Hematopoietic multipotent progenitor cell treated with erythropoietin and hydrocortisone succinate and interleukin-3 and kit ligand, for 15 days (in vitro differentiated cells): ENCODE measurements around the gene TRIM29.
"Not testable (repeated sequence)": the region's sequence is repeated elsewhere in the genome, so short reads cannot be mapped to it uniquely, and the experiment has no call there.

Experiments used
- DNase-seq: peaks from one replicate; pipeline ENCODE4 v3.0.0-alpha.2; 2015; ENCODE audit warnings: low spot score

TRIM29 gene

GRCh38 chr11:120172054-120172911 is 34.4 kb upstream of the TRIM29 start:
- peak; percentile 4 for DNase-seq

DNA sequence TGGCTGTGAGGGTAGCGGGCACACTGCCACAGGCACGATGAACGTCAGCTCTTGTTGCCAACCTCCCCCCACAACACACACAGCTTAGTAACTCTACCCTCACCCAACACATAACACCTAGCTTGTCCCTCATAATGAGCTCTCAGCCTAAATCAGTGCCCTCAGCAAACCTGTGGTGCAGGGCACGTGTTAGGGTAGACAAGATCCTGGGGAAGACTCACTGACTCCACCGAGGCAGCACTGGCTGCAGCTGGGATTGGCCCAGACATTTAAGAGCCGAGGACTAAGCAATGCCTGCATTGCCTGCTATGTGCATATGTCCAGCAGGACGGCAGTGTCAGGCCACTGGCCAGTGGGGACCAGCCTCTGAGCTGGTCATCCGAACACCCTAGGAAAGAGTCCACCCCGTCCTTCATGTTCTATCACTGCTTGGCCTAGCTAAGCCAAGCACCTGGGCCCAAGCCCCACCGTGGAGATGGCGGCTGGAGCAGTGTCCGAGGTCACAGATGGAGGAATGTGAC is 32.9 kb upstream of the TRIM29 start:
- no peak for DNase-seq

DNA sequence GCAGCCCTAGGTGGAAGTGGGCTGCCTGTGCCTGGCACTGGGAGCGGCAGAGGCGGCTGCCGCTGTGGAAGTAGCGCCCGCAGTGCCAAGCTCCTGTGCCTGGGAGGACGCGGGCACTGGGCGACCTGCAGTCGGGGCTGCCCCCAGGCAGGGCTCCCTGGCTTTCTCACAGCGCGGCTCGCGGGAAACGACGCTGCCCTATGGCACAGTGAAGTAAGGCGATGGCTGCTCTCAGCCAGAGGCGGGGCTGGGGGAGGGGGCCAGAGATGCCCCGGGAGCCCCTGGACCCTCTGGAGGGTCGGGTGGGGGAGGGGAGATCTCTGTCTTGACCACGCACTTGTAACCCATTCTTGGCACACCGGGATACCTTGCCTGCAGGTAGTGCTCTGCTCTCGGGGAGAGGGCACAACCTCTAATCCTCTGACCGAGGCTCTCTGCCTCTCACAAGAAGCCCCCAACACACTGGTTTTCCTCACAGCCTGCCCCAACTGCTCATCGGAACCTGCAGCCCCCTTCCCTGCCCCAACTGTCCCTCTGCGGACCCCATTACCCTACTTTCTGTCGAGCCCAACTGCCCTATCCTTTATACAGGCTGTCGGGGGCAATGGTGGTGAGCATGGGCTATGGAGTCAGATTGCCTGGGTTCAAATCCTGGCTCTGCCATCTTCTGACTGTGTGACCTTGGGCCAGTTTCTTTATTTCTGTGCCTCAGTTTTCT is 32.2 kb upstream of the TRIM29 start:
- DNase-seq, result no peak

DNA sequence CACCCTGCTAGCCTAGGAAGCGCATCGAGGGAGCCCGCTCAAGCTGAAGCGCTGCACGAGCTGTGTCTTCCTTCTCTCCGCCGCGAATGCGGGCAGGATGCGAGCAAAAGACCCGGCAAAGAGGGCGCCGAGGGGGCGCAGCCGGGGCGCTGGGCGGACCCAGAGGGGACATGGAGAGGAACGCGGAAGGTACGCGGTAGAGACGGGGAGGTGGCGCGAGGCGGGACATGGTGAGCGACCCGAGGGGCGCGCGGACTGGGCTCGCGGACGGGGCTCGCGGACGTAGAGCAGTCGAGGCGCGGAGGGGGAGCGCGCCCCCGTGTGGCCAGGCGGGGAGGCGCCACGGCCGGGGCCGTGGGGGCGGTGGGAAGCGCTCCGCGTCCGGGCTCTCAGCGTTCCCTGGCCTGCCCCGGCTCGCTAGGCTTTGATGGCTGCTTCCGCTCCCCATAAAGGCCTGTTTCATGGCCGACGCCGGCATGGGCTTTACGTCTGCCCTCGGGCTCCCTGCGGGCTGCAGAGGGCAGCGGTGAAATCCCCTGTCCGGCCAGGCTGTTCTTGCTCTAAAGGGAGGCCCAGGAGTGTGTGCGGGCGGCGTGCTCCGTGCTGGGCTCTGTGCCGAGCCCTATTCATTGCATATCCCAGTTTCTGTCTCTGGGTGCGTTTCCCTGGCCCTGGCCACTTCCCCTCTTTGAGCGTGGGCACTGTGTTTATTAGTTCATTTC is 31.2 kb upstream of the TRIM29 start:
- DNase-seq, result peak; percentile 13

DNA sequence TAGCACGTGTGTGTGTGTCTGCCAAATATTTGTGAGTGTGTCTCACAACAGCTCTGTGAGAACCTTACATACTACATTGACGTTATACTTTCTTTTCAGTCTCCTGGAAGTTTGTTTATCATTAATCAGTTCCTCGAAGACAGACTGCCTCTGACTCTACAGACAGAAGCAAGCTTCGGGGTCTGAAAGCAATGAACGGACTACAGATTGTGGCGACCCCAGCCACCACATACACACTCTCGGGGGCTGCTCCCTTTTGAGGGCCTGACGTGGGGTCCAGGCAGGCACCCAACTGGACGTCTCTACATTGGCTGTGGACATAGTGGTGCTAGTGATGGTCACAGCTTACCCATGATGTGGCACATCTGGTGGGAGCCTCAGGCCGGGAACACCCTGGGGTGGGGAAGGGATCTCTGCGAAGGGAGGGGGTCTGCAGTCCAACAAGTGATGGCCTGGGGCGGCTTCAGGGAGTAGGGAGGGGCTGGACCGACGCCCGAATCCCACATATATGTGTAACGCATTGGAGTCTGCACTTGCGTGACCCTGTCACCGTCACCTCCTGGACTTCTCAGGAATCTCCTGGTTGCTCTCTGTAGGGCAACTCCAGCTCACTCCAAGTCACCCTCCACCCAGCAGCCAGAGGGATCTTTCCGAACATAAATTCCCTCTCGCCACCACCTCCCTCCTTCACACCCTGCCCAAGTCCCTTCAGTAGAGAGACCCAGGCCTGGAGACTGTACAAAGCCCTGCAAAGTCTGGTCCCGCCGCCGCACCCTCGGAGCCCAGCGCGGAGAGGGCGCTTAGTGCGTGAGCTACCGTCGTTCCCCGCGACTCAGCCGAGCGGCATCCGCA is 30.4 kb upstream of the TRIM29 start:
- no peak for DNase-seq

GRCh38 chr11:120167659-120168058 is 29.7 kb upstream of the TRIM29 start:
- DNase-seq, result no peak

- DNase-seq, result no peak
These were observed 22.5 kb upstream of the TRIM29 start for GRCh38 chr11:120160436-120160835.

GRCh38 chr11:120153221-120153620 is 15.3 kb upstream of the TRIM29 start:
- no peak for DNase-seq

- no peak for DNase-seq
These were observed 13.6 kb upstream of the TRIM29 start for GRCh38 chr11:120151536-120151935.

- DNase-seq, result no peak
These were observed 11.3 kb upstream of the TRIM29 start for GRCh38 chr11:120149246-120149645.

- no peak for DNase-seq
These were observed 10.0 kb upstream of the TRIM29 start for GRCh38 chr11:120147950-120148270.

DNA sequence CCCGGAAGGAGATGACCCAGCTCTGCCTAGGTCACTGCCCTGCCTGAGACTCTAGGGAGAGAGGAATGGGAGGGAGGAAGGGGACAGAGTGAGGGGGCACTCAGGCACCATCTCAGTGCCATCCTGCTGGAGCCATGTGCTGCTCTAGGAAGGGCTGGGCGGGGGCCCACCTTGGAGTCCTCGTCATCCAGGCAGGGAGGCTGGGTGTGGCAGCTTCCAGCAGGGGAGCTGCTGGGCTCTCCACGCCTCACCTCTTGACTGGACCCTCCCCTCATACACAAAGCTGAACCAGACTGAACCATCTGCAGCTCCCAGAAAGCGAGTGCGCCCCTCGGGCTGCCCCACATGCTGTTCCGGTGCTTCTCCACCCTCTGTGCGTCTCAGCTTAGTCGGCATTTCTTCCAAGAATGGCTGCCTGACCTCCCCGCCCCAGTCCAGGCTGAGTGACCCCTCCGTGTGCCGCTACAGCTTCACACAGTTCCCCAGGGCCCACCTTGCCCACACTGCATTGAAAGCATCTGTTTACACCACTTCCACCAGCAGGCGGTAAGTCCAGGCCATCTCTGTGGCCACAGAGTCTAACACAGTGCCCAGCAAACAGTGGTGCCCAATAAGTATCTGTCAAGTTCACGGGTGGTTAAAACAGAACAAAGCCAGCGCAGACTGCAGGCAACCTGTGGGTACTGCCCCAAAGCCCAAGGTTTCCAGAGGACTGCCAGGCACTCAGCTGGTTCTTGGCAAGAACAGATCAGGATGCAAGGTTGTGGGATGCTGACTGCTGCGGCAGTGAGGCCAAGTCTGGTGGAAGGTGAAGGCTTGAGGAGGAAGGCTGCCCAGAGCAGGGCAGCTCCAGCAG is 9.4 kb upstream of the TRIM29 start:
- no peak for DNase-seq

DNA sequence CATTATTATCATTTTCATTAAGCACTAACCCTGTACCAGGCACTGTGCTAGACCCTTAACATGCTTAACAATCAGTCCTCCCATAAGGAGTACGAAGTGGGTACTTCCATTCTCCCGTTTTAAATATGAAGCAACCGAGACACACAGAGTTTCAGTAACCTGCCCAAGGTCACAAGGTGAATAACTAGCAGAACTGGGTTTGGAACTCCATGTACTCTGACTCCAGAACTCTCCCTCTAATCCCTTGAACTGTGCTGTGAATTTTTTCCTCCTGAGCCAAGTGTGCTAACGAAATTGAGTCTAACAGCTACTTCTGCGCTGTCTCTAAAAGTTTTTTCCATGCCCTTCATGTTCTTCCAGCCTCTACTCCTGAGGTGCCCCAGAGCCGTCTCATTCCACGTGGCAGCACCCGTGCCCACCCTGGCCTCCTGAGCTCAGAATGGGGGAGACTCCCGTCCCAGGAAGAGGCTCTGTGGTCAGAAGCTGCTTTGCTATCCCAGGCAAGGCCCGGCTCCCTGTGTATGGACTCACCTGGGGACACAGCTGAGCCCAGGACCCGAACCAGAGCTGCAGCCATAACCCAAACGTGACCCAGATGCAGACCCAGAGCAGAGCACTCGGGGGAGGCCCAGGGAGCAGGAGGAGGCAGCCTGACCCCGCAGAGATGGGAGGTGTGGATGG is 8.6 kb upstream of the TRIM29 start:
- no peak for DNase-seq

GRCh38 chr11:120144501-120144900 is 6.6 kb upstream of the TRIM29 start:
- DNase-seq, result no peak

DNA sequence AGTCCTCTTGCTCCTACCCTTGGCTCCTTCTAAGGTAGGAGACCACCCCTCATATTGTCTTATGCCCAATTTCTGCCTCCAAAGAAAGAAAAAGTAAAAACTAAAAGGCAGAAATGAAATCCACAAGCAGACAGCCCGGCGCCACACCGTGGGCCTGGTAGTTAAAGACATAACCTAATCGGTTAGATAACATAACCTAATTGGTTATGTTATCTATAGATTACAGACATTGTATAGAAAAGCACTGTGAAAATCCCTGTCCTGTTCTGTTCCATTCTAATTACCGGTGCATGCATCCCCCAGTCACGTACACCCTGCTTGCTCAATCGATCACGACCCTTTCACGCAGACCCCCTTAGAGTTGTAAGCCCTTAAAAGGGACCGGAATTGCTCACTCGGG is 5.6 kb upstream of the TRIM29 start:
- DNase-seq, result not testable (repeated sequence)

- DNase-seq, result no peak
These were observed 4.7 kb upstream of the TRIM29 start for GRCh38 chr11:120142441-120143100.

GRCh38 chr11:120141768-120142423 is 4.0 kb upstream of the TRIM29 start:
- no peak for DNase-seq

DNA sequence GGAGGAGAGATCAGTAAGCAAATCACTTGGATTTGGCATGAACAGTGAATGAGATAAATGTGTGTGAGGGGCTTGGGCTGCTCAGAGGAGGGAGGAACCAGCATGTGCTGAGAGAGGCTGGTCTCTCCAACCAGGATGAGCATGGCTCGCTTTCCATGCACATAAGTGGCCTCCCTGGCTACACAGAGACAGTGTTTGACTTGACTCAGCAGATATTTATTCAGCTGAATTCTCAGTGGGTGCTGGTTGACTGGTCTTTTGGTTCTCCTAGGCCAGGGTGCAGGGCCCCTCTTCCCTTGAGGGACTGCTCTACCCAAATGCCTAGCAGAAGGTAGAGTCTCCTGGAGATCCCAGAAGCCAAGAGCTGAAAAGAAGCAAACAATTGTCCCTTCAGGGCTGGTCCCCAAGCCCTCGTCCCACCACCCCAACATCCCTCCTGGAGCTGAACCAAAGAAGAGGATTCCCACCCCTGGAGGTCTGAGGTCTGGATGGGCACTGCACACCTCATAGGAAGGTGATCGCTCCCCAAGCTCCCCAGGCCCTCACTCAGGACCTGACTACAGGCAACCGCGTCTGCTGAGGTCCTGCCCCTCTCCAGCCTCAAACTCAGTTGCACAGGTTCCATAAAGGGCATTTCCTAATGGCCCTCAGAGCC is 3.3 kb upstream of the TRIM29 start:
- no peak for DNase-seq
